Stimulated activated CD8-positive, alpha-beta memory T cell treated with anti-CD3 and anti-CD28 coated beads, Interleukin-7, amount 100 ng/mL, for 48 hours (primary cell): ENCODE measurements around the gene TADA1.
A peak's percentile ranks its signal among the peaks of the same experiment; 100 is the strongest.
"Not testable (repeated sequence)": the region's sequence is repeated elsewhere in the genome, so short reads cannot be mapped to it uniquely, and the experiment has no call there.

Source experiments
- DNase-seq, 2 donors: peaks; one replicate each; pipeline ENCODE4 v3.0.0-alpha.2; 2020; ENCODE audit warnings: low read depth in 1 of 2; ENCODE audit errors: extremely low read depth in 1 of 2

TADA1 gene

GRCh38 chr1:166844791-166845190 lies 31.3 kb downstream of the TADA1 start:
- no peak for DNase-seq

- no peak for DNase-seq
These were observed 32.1 kb downstream of the TADA1 start for GRCh38 chr1:166843769-166844596.

GRCh38 chr1:166843322-166843721 lies 32.7 kb downstream of the TADA1 start:
- DNase-seq = no peak

- no peak for DNase-seq
These were observed 35.5 kb downstream of the TADA1 start for GRCh38 chr1:166840309-166841274.

- DNase-seq = peak; percentile 17 to 23
These were observed 36.3 kb downstream of the TADA1 start for GRCh38 chr1:166839600-166840308.

- peak; percentile 74 to 81 for DNase-seq
These were observed 37.1 kb downstream of the TADA1 start, which contains the start of gene POGK for GRCh38 chr1:166838766-166839599. TSS of gene POGK (plus strand) at chr1:166839475. CDS start at chr1:166840957, 1,482 bp downstream.

GRCh38 chr1:166836733-166837132 lies 39.3 kb downstream of the TADA1 start:
- no peak for DNase-seq

GRCh38 chr1:166829762-166830161 lies 46.3 kb downstream of the TADA1 start:
- not testable (repeated sequence) for DNase-seq

GRCh38 chr1:166827426-166827825 lies 48.6 kb downstream of the TADA1 start:
- no peak for DNase-seq

GRCh38 chr1:166822385-166822784 lies 53.7 kb downstream of the TADA1 start:
- no peak for DNase-seq

GRCh38 chr1:166819974-166820373 lies 56.1 kb downstream of the TADA1 start:
- DNase-seq = no peak

- DNase-seq = no peak
These were observed 61.5 kb downstream of the TADA1 start for GRCh38 chr1:166814611-166815010.

GRCh38 chr1:166813508-166814223 lies 62.4 kb downstream of the TADA1 start:
- no peak for DNase-seq

- no peak for DNase-seq
These were observed 64.4 kb downstream of the TADA1 start for GRCh38 chr1:166811691-166812090.

- no peak for DNase-seq
These were observed 67.1 kb downstream of the TADA1 start for GRCh38 chr1:166808952-166809351.
